ENCODE results near the gene SLAMF1.

DNA sequence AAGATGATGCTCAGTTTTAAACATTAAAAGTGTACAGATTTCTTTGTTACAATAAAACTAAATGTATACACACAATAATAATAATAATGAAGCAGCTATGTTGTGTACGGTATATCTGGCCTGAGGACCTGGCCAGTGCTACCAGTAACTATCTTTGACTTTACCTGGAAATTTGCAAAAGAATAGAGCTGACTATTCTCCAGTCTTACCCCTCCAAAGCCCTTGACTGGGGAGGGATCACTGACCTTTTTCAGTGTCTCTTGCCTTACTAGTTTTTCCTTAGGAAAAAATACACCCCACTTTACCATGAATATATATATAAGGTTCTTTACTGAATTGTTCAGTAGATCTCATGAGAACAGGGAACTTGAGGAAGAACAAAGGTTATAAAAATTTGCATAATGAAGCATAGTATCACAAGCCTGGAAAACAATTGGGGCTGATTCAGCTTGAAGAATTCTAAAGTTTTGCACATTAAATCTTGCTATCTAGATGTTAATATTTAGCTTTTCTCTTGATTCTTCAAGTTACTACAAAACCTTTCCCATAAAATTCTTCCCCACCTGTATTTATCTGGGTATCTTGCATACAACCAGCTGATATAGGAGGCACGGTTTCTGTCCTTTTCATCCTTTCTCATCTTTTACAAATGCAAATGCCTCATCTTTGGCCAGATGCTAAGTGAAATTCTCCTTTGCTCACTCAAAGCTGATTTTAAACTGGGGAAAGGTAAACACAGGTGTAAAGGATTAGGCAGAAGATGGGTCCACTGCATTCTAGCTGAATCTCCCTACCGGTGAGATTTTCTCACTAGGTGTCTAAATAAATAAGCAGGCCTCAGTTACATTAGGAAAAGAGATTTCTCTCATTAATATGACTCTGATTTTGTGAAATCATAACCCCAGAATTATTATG, 25.0 kb upstream of the SLAMF1 start:
- no peak for TF ChIP-seq HDAC6 (IDR thresholded peaks at IDR 0.05; ENCODE audit: low read depth, low read length)
- no peak for TF ChIP-seq HNF4G (IDR thresholded peaks at IDR 0.05; ENCODE audit: borderline replicate concordance, low read depth, low read length)
- no peak for TF ChIP-seq HNF4G (CRISPR knock-in tag; IDR thresholded peaks at IDR 0.05; ENCODE audit: borderline replicate concordance, low read depth)
- no peak for TF ChIP-seq HOXA3 (CRISPR knock-in tag; IDR thresholded peaks at IDR 0.05)
- TF ChIP-seq NFYB (CRISPR knock-in tag; IDR thresholded peaks at IDR 0.05) = no peak
